ENCODE results near the gene NHERF1. TPM values are rescaled to one million over a fixed set of nuclear protein-coding genes. Genes with fewer than 3 reads are reported as not detected.
A peak's percentile ranks its signal among the peaks of the same experiment; 100 is the strongest.

The NHERF1 gene
- total RNA-seq = 10 to 100 TPM; 18.3 to 58.2 TPM
- polyA plus RNA-seq = 10 to 100 TPM; 18.6 to 37.6 TPM
- long read RNA-seq, donor 1, transcript SLC9A3R1-201 (6 exons, 1,969 nt) = major isoform, 11 of 46 reads
- long read RNA-seq, donor 1, partial matches to known transcripts = 32 of 46 reads
- long read RNA-seq, donor 1, other reads (novel, unspliced or antisense) = 0 of 46 reads
- long read RNA-seq, donor 2, partial matches to known transcripts = 0 of 6 reads
- long read RNA-seq, donor 2, other reads (novel, unspliced or antisense) = 0 of 6 reads
- long read RNA-seq, donor 3, partial matches to known transcripts = 0 of 4 reads
- long read RNA-seq, donor 3, other reads (novel, unspliced or antisense) = 0 of 4 reads
- long read RNA-seq, donor 4, partial matches to known transcripts = 0 of 4 reads
- long read RNA-seq, donor 4, other reads (novel, unspliced or antisense) = 0 of 4 reads
- long read RNA-seq, donor 5, transcript SLC9A3R1-201 (6 exons, 1,969 nt) = major isoform, 14 of 27 reads
- long read RNA-seq, donor 5, partial matches to known transcripts = 0 of 27 reads
- long read RNA-seq, donor 5, other reads (novel, unspliced or antisense) = 6 of 27 reads

DNA sequence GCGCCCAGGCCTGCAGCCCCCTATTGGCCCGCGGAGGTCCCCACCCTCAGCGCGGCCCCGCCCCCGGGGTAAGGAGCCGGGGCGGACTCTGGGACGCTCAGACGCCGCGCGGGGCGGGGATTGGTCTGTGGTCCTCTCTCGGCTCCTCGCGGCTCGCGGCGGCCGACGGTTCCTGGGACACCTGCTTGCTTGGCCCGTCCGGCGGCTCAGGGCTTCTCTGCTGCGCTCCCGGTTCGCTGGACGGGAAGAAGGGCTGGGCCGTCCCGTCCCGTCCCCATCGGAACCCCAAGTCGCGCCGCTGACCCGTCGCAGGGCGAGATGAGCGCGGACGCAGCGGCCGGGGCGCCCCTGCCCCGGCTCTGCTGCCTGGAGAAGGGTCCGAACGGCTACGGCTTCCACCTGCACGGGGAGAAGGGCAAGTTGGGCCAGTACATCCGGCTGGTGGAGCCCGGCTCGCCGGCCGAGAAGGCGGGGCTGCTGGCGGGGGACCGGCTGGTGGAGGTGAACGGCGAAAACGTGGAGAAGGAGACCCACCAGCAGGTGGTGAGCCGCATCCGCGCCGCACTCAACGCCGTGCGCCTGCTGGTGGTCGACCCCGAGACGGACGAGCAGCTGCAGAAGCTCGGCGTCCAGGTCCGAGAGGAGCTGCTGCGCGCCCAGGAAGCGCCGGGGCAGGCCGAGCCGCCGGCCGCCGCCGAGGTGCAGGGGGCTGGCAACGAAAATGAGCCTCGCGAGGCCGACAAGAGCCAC lies at the start of gene NHERF1:
Gene NHERF1 (plus strand): TSS at position 100 of the 750 bp plus-strand sequence. CDS start 219 bp downstream, at position 319.
- H3K9me3 ChIP-seq (ENCODE audit: control insufficient read depth in 4 of 4, insufficient read depth in 3 of 4, low read length in 3 of 4) = no peaks in the 10 kb centered on the region
- peak within 1 kb of the TSS in 1 of 2 donors; percentile 60 for H3K9ac ChIP-seq (ENCODE audit: insufficient read depth in 1 of 2, low read length in 2 of 2)
- peak within 1 kb of the TSS; percentile 72 to 77 for H3K27ac ChIP-seq (ENCODE audit: low read depth in 1 of 2, low read length in 1 of 2)
- DNase-seq = peak; percentile 94 to 96 (median 95)
- peak; percentile 95 for ATAC-seq (ENCODE audit: insufficient read depth, low FRiP score)
- H3K36me3 ChIP-seq (ENCODE audit: control insufficient read depth in 4 of 4, insufficient read depth in 4 of 4, low read length in 4 of 4) = no peaks in the 10 kb centered on the region
- no peaks in the 10 kb centered on the region for H3K27me3 ChIP-seq (ENCODE audit: control insufficient read depth in 3 of 3, insufficient read depth in 3 of 3, low read length in 2 of 3)
- TF ChIP-seq, protein P1, sequence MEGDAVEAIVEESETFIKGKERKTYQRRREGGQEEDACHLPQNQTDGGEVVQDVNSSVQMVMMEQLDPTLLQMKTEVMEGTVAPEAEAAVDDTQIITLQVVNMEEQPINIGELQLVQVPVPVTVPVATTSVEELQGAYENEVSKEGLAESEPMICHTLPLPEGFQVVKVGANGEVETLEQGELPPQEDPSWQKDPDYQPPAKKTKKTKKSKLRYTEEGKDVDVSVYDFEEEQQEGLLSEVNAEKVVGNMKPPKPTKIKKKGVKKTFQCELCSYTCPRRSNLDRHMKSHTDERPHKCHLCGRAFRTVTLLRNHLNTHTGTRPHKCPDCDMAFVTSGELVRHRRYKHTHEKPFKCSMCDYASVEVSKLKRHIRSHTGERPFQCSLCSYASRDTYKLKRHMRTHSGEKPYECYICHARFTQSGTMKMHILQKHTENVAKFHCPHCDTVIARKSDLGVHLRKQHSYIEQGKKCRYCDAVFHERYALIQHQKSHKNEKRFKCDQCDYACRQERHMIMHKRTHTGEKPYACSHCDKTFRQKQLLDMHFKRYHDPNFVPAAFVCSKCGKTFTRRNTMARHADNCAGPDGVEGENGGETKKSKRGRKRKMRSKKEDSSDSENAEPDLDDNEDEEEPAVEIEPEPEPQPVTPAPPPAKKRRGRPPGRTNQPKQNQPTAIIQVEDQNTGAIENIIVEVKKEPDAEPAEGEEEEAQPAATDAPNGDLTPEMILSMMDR (IDR thresholded peaks at IDR 0.05; ENCODE audit: control extremely low read depth, extremely low read depth) = no peak
- peaks cover 0 to 56% (median 27%) of the 10 kb centered on the region in 5 donors for H3K4me1 ChIP-seq (ENCODE audit: control insufficient read depth in 5 of 5, insufficient read depth in 5 of 5, low read length in 5 of 5)
- WGBS, 2 donors = 0% methylated on average over 86 to 90 of the region's 90 CpGs
- peak within 1 kb of the TSS; percentile 58 for H3K4me3 ChIP-seq

DNA sequence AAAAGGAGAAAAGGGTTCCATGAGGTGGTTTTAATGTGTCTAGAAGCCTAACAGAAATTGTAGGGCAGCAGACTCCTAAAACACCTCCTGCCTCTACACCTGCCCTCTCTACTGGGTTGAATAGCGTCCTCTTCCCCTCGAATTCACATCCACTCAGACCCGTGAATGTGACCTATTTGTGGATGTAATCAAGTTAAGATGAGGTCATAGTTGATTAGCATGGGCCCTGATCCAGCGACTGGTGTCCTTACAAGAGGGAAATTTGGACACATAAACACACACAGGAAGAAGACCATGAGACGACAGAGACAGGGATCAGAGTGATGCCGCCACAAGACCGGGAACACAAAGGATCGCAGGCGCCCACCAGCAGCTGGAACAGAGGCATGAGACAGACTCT lies 49.2 kb upstream of the NHERF1 start:
- H3K36me3 ChIP-seq (ENCODE audit: control insufficient read depth in 4 of 4, insufficient read depth in 4 of 4, low read length in 4 of 4) = no peaks in the 10 kb centered on the region
- 64 to 73% methylated on average over 9 of the region's 9 CpGs for WGBS, 2 donors
- DNase-seq (no peak), ATAC-seq (ENCODE audit: insufficient read depth, low FRiP score) (no peak)
- TF ChIP-seq, protein P1 (IDR thresholded peaks at IDR 0.05; ENCODE audit: control extremely low read depth, extremely low read depth) = no peak
- peaks cover 0 to 3% (median 0%) of the 10 kb centered on the region in 5 donors for H3K4me1 ChIP-seq (ENCODE audit: control insufficient read depth in 5 of 5, insufficient read depth in 5 of 5, low read length in 5 of 5)
- H3K9me3 ChIP-seq (ENCODE audit: control insufficient read depth in 4 of 4, insufficient read depth in 3 of 4, low read length in 3 of 4) = peaks cover 0 to 2% (median 0%) of the 10 kb centered on the region in 4 donors
- no peak overlapping the region for H3K4me3 ChIP-seq
- no peak overlapping the region for H3K9ac ChIP-seq (ENCODE audit: insufficient read depth in 1 of 2, low read length in 2 of 2)
- H3K27ac ChIP-seq (ENCODE audit: low read depth in 1 of 2, low read length in 1 of 2) = no peak overlapping the region
- H3K27me3 ChIP-seq (ENCODE audit: control insufficient read depth in 3 of 3, insufficient read depth in 3 of 3, low read length in 2 of 3) = peaks cover 0 to 2% (median 0%) of the 10 kb centered on the region in 3 donors

DNA sequence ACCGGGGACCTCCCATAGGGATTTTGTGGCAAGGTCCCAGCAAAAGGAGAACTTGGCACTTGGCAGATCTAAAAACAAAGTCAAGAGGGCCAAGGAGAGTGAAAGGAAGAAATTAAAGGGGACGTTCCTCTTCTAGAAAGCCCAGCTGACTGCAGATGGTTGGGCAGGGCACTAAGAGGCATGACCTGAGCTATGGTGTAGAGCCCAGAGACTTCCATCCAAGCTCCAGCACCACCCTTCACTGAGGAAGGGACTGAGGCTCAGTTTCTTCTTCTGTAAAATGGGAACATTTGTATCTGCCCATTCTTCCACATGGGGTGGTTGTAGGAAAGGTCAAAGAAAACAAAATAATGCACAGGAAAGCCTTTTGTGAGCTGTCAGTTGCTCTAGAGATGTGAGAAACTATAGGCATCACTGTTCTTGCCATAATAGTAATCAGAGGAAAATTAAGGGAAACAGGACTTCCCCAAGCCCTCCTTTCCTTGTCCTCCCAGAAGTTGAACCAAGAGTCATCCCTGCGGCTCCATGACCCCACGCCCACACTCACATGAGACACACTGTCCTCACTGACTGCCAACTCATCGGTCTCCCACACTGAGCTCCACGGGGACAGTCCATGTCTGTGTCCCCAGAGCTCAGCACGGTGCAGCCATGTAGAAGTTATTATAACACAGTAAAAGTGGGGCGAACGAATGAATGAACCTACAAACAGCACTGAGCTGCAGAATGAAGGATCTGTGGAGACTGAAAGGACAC lies 46.1 kb upstream of the NHERF1 start:
- TF ChIP-seq, protein P1 (IDR thresholded peaks at IDR 0.05; ENCODE audit: control extremely low read depth, extremely low read depth) = no peak
- no peak for DNase-seq
- Histone ChIP-seq H3K9me3 (ENCODE audit: control insufficient read depth in 4 of 4, insufficient read depth in 3 of 4, low read length in 3 of 4) (peaks cover 0 to 2% (median 0%) of the 10 kb centered on the region in 4 donors), H3K36me3 (ENCODE audit: control insufficient read depth in 4 of 4, insufficient read depth in 4 of 4, low read length in 4 of 4) (no peaks in the 10 kb centered on the region), H3K27ac (ENCODE audit: low read depth in 1 of 2, low read length in 1 of 2) (no peak overlapping the region), H3K27me3 (ENCODE audit: control insufficient read depth in 3 of 3, insufficient read depth in 3 of 3, low read length in 2 of 3) (peaks cover 0 to 2% (median 2%) of the 10 kb centered on the region in 3 donors), H3K9ac (ENCODE audit: insufficient read depth in 1 of 2, low read length in 2 of 2) (no peak overlapping the region), H3K4me1 (ENCODE audit: control insufficient read depth in 5 of 5, insufficient read depth in 5 of 5, low read length in 5 of 5) (peaks cover 0 to 5% (median 0%) of the 10 kb centered on the region in 5 donors), H3K4me3 (no peak overlapping the region)
- WGBS, 2 donors = 76 to 77% methylated on average over 9 of the region's 9 CpGs
- peak; percentile 27 for ATAC-seq (ENCODE audit: insufficient read depth, low FRiP score)

All from lung (tissue), 16 donors.